H9 (cell line): ENCODE results near the gene COL28A1. TPM values are rescaled to one million over a fixed set of nuclear protein-coding genes. Genes with fewer than 3 reads are reported as not detected.

Source experiments
- DNase-seq: peaks from one replicate; pipeline ENCODE4 v3.0.0-alpha.2; 2017
- H2AFZ ChIP-seq: one replicate; pipeline ENCODE4 v1.6.1; 2013; ENCODE audit warnings: mild to moderate bottlenecking, low read length, control low read depth, moderate library complexity
- H2AK5ac ChIP-seq: 2 replicates; pipeline ENCODE4 v1.6.1; 2013; ENCODE audit warnings: low read length, control low read depth, mixed read lengths; ENCODE audit not compliant: insufficient read length
- H2BK120ac ChIP-seq: one replicate; pipeline ENCODE4 v1.6.1; 2013; ENCODE audit warnings: low read depth, mild to moderate bottlenecking, low read length, control low read depth, inconsistent platforms; ENCODE audit not compliant: poor library complexity, severe bottlenecking
- H2BK12ac ChIP-seq: 2 replicates; pipeline ENCODE4 v1.6.1; 2013; ENCODE audit warnings: low read length, control low read depth, mixed read lengths, low read depth; ENCODE audit not compliant: insufficient read length
- H2BK15ac ChIP-seq: 2 replicates; pipeline ENCODE4 v1.6.1; 2013; ENCODE audit warnings: low read depth, low read length, control low read depth
- H2BK20ac ChIP-seq: one replicate; pipeline ENCODE4 v1.6.1; 2013; ENCODE audit warnings: low read depth, mild to moderate bottlenecking, low read length, control low read depth, inconsistent platforms; ENCODE audit not compliant: poor library complexity, severe bottlenecking
- H2BK5ac ChIP-seq: 2 replicates; pipeline ENCODE4 v1.6.1; 2013; ENCODE audit warnings: low read length, control low read depth, mixed read lengths; ENCODE audit not compliant: insufficient read length
- H3K14ac ChIP-seq: 2 replicates; pipeline ENCODE4 v1.6.1; 2013; ENCODE audit warnings: low read length, control low read depth; ENCODE audit not compliant: insufficient read depth
- H3K18ac ChIP-seq: 2 replicates; pipeline ENCODE4 v1.6.1; 2013; ENCODE audit warnings: low read depth, mild to moderate bottlenecking, mixed read lengths, low read length, control low read depth; ENCODE audit not compliant: insufficient read length
- H3K23ac ChIP-seq: 2 replicates; pipeline ENCODE4 v1.6.1; 2013; ENCODE audit warnings: low read length, control low read depth, mixed read lengths, low read depth; ENCODE audit not compliant: insufficient read length
- H3K23me2 ChIP-seq: 2 replicates; pipeline ENCODE4 v1.6.1; 2013; ENCODE audit warnings: low read depth, mild to moderate bottlenecking, mixed read lengths, low read length, control low read depth; ENCODE audit not compliant: insufficient read length, poor library complexity, severe bottlenecking
- H3K27ac ChIP-seq: 2 replicates; pipeline ENCODE4 v1.5.1; 2013; ENCODE audit warnings: low read length, control low read depth, mixed read lengths, low read depth; ENCODE audit not compliant: insufficient read length
- H3K27me3 ChIP-seq: 2 replicates; pipeline ENCODE4 v1.6.1; 2013; ENCODE audit warnings: low read length, control low read depth, inconsistent platforms; ENCODE audit not compliant: insufficient read depth
- H3K4ac ChIP-seq: 2 replicates; pipeline ENCODE4 v1.6.1; 2013; ENCODE audit warnings: low read depth, mild to moderate bottlenecking, control low read depth, inconsistent platforms, low read length, moderate library complexity
- H3K4me1 ChIP-seq: 2 replicates; pipeline ENCODE4 v1.6.1; 2013; ENCODE audit warnings: low read length, control low read depth, inconsistent platforms; ENCODE audit not compliant: insufficient read depth
- H3K4me2 ChIP-seq: 2 replicates; pipeline ENCODE4 v1.6.1; 2013; ENCODE audit warnings: low read length, control low read depth, mixed read lengths; ENCODE audit not compliant: insufficient read length, insufficient read depth
- H3K56ac ChIP-seq: 2 replicates; pipeline ENCODE4 v1.6.1; 2013; ENCODE audit warnings: low read depth, mild to moderate bottlenecking, mixed read lengths, low read length, control low read depth; ENCODE audit not compliant: insufficient read length
- H3K79me1 ChIP-seq: 2 replicates; pipeline ENCODE4 v1.6.1; 2013; ENCODE audit warnings: low read depth, mild to moderate bottlenecking, moderate library complexity, low read length, control low read depth, inconsistent platforms; ENCODE audit not compliant: insufficient read depth, poor library complexity, severe bottlenecking
- H3K79me2 ChIP-seq: 2 replicates; pipeline ENCODE4 v1.6.1; 2013; ENCODE audit warnings: low read length, control low read depth, inconsistent platforms; ENCODE audit not compliant: insufficient read depth
- H3K9ac ChIP-seq: 2 replicates; pipeline ENCODE4 v1.6.1; 2013; ENCODE audit warnings: low read length, control low read depth, mixed read lengths; ENCODE audit not compliant: insufficient read length; ENCODE audit errors: extremely low read depth
- H3K9me3 ChIP-seq: one replicate; pipeline ENCODE4 v1.6.1; 2013; ENCODE audit warnings: low read depth, low read length, inconsistent platforms; ENCODE audit not compliant: control insufficient read depth
- H3T11ph ChIP-seq: one replicate; pipeline ENCODE4 v1.6.1; 2013; ENCODE audit warnings: mild to moderate bottlenecking, low read length, control low read depth, inconsistent platforms
- H4K20me1 ChIP-seq: one replicate; pipeline ENCODE4 v1.6.1; 2013; ENCODE audit not compliant: control insufficient read depth, insufficient read length, insufficient read depth
- H4K5ac ChIP-seq: 2 replicates; pipeline ENCODE4 v1.6.1; 2013; ENCODE audit warnings: low read depth, mild to moderate bottlenecking, mixed read lengths, low read length, control low read depth; ENCODE audit not compliant: insufficient read length
- H4K8ac ChIP-seq: replicated peaks from 2 replicates; pipeline ENCODE4 v1.6.1; 2013; ENCODE audit warnings: low read length, control low read depth, mixed read lengths, low read depth; ENCODE audit not compliant: insufficient read length
- H4K91ac ChIP-seq: 2 replicates; pipeline ENCODE4 v1.6.1; 2013; ENCODE audit warnings: low read depth, mild to moderate bottlenecking, moderate library complexity, mixed read lengths, low read length, control low read depth; ENCODE audit not compliant: insufficient read length
- H3K27ac Mint-ChIP-seq, 3 experiments: 2 replicates in 2 of 3; 3 replicates in 1 of 3; pipeline ENCODE4 v1.8.0; 2020 to 2021; ENCODE audit warnings: mixed read lengths in 3 of 3, mild to moderate bottlenecking in 1 of 3, moderate library complexity in 1 of 3
- H3K27me3 Mint-ChIP-seq: 2 replicates; pipeline ENCODE4 v1.8.0; 2021; ENCODE audit warnings: low read depth, mild to moderate bottlenecking, moderate library complexity, mixed read lengths
- H3K36me3 Mint-ChIP-seq, 3 experiments: 2 replicates in 2 of 3; 3 replicates in 1 of 3; pipeline ENCODE4 v1.8.0; 2020 to 2021; ENCODE audit warnings: low read depth in 3 of 3, mixed read lengths in 3 of 3; ENCODE audit not compliant: insufficient read depth in 1 of 3
- H3K4me1 Mint-ChIP-seq, 2 experiments: 2 replicates each; pipeline ENCODE4 v1.8.0; 2020; ENCODE audit warnings: mixed read lengths in 2 of 2
- H3K4me3 Mint-ChIP-seq, 2 experiments: 2 replicates in 1 of 2; 3 replicates in 1 of 2; pipeline ENCODE4 v1.8.0; 2020 to 2021; ENCODE audit warnings: mild to moderate bottlenecking in 2 of 2, mixed read lengths in 2 of 2, moderate library complexity in 1 of 2
- H3K9me3 Mint-ChIP-seq, 2 experiments: 2 replicates in 1 of 2; 3 replicates in 1 of 2; pipeline ENCODE4 v1.8.0; 2020; ENCODE audit warnings: mild to moderate bottlenecking in 2 of 2, mixed read lengths in 2 of 2, moderate library complexity in 1 of 2
- WGBS: extraction: QIAGEN DNeasy Blood & Tissue Kit; methylation state at CpG from one replicate; pipeline ENCODE4 v1.1.7; 2013; ENCODE audit warnings: missing lambda C conversion rate, low lambda C conversion rate, mixed read lengths; ENCODE audit not compliant: insufficient read length; ENCODE audit errors: extremely low coverage; 5-methylcytosine and 5-hydroxymethylcytosine counted together
- total RNA-seq: library from RNA; stranded (reverse); gene quantifications from 2 replicates; pipeline ENCODE4 v1.2.1, GENCODE V29; 2021
- TF ChIP-seq, protein P1 (sequence below): fragments of 200-600 bp; sonication (generic); conservative IDR thresholded peaks from 3 replicates; pipeline ENCODE4 v1.8.0; 2021; ENCODE audit warnings: antibody characterized with exemption, mild to moderate bottlenecking

Gene COL28A1
- total RNA-seq, 1 experiment from 2014 or later, result 0.66 TPM

DNA sequence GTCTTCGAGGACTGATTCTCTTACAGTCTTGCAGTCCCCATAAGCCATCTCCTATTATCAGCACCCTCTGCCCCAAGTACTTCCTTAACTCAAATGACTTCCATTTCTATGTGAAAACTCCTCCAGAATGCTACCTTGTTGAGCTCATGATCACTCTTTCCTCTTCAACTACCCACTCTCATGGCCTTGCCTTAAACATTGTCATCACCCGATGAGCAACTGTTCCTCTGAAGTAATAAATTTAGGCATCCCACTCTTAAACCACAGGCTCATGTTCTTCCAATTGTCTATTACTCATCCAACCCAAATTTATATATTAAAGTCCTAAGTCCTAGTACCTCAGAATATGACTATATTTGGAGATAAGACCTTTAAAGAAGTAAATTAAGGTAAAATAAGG, 200.5 kb downstream of the COL28A1 start:
- Histone ChIP-seq H2BK12ac (no peak overlapping the region), H4K91ac (no peak overlapping the region), H3K4me2 (no peak overlapping the region), H3T11ph (no peak overlapping the region), H3K9me3 (no peaks in the 10 kb centered on the region), H4K8ac (no peak overlapping the region), H3K4ac (no peak overlapping the region), H3K79me2 (no peaks in the 10 kb centered on the region), H3K23ac (no peak overlapping the region), H3K27me3 (no peaks in the 10 kb centered on the region), H4K5ac (no peak overlapping the region), H2AFZ (no peak overlapping the region), H2BK20ac (no peak overlapping the region), H3K9ac (no peak overlapping the region), H2BK5ac (no peak overlapping the region), H3K18ac (no peak overlapping the region), H3K56ac (no peak overlapping the region), H3K4me1 (no peaks in the 10 kb centered on the region), H3K23me2 (no peaks in the 10 kb centered on the region), H2BK15ac (no peak overlapping the region), H3K79me1 (no peaks in the 10 kb centered on the region), H3K14ac (no peak overlapping the region), H2AK5ac (no peak overlapping the region), H4K20me1 (no peaks in the 10 kb centered on the region), H3K27ac (no peak overlapping the region), H2BK120ac (no peak overlapping the region)
- TF ChIP-seq, protein P1, sequence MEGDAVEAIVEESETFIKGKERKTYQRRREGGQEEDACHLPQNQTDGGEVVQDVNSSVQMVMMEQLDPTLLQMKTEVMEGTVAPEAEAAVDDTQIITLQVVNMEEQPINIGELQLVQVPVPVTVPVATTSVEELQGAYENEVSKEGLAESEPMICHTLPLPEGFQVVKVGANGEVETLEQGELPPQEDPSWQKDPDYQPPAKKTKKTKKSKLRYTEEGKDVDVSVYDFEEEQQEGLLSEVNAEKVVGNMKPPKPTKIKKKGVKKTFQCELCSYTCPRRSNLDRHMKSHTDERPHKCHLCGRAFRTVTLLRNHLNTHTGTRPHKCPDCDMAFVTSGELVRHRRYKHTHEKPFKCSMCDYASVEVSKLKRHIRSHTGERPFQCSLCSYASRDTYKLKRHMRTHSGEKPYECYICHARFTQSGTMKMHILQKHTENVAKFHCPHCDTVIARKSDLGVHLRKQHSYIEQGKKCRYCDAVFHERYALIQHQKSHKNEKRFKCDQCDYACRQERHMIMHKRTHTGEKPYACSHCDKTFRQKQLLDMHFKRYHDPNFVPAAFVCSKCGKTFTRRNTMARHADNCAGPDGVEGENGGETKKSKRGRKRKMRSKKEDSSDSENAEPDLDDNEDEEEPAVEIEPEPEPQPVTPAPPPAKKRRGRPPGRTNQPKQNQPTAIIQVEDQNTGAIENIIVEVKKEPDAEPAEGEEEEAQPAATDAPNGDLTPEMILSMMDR, result no peak
- Mint-ChIP-seq H3K9me3 (no peaks in the 10 kb centered on the region), H3K27me3 (no peaks in the 10 kb centered on the region), H3K4me3 (no peak overlapping the region), H3K4me1 (peaks cover 0 to 5% of the 10 kb centered on the region in 2 experiments; a peak in 1 of 4 replicates), H3K27ac (no peak overlapping the region), H3K36me3 (no peaks in the 10 kb centered on the region)
- DNase-seq, result no peak
- WGBS, result no CpG with 5 or more reads among the region's 2 CpGs
